Tongue (tissue), 2 donors: ENCODE measurements around the gene TRIM46. TPM values are rescaled to one million over a fixed set of nuclear protein-coding genes. Genes with fewer than 3 reads are reported as not detected.
"Not testable (repeated sequence)": the region's sequence is repeated elsewhere in the genome, so short reads cannot be mapped to it uniquely, and the experiment has no call there.

Source experiments
- DNase-seq: peaks from one replicate; pipeline ENCODE4 v3.0.0-alpha.2; 2015
- total RNA-seq: library from RNA; depleted of rRNA; stranded (reverse); fragments of >200 nt; gene quantifications from one replicate; pipeline ENCODE4 v1.2.3, GENCODE V29; 2014

TRIM46 gene
- total RNA-seq, 1 donor from 2014 or later = 0.72 TPM

DNA sequence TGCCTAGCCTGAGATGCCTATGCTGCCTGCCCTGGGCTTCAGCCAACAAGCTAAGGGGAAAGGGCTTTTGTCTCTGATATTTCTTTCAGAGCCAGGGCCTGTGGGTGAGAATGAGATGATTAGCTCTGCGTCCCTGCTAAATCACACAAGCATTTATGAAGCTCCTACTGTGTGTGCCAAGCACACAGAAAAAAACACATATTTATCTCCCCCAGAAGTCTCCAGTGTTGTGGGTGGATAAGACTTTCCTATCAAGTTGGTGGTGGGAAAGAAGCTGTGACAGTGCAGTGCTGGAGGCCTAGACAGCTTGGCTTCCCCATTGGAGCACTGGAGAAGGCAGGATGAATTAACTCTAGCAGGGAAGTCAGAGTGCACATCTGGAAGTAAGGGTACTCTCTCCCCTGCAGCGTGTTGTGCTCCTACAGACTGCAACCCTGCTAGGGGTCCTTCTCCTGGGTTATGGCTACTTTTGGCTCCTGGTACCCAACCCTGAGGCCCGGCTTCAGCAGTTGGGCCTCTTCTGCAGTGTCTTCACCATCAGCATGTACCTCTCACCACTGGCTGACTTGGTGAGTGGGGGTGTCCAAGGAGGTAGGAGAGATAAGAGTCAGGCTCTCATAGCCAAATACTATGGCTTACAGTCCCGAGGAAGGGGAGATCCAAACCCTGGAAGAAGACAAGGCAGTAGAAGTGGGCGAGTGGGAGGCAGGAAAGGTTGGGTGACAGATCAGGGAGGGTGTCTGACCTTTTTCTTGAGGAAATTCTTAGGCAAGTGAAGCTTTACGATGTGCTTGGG, 36.3 kb upstream of the TRIM46 start:
- DNase-seq = no peak

DNA sequence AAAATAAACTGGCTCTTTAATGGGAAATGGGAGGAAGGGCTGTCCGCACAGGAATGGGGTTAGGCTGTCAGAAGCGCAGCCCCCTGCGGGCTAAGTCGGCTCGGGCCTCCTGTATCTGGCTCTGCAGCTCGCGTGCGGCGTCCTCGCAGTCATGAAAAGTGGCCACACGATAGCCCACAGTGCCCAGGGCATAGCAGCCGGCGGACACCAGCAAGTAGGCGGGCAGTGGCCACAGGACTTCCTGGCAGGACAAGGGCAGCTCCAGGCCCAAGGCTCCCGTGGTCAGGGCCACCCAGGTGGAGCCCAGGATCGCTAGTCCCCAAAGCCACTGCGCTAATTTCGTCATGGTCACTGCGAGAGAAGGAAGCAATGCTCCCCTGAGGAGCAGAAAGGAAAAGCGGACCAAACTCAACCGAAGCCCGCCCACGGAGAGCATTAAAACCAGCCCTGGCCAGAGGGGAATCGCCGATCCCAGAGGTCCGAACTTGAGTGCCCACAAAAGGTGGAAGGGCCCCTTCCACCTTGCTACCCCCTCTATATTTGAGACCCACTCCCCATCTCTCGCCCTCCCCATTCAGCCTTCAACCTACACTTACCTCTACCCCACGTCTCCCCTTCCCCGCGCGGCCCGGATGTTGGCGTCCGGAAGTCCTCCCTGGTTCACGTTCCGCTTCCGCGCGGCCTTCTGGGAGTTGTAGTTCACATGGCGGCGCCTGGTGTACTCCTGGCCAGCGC, 33.6 kb upstream of the TRIM46 start, which contains the start of gene DPM3:
Gene DPM3 (minus strand): TSS at position 637 of the 735 bp plus-strand sequence. CDS start 291 bp downstream, at position 346.
- DNase-seq = peak; percentile 94

DNA sequence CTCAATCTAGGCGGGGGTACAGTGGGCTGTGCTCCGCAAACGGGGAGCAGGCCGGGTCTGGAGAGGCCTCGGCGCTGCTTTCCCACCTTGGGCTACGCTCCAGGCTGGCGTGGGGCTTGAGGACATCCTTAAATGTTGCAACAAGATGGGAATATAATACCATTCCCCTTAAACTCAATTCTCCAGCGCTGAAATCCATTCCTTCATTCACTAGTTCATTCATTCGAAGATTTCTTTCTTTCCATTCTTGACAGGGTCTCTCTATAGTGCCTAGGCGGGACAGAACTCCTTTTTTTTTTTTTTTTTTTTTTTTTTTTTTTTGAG, 33.1 kb upstream of the TRIM46 start:
- DNase-seq = no peak

DNA sequence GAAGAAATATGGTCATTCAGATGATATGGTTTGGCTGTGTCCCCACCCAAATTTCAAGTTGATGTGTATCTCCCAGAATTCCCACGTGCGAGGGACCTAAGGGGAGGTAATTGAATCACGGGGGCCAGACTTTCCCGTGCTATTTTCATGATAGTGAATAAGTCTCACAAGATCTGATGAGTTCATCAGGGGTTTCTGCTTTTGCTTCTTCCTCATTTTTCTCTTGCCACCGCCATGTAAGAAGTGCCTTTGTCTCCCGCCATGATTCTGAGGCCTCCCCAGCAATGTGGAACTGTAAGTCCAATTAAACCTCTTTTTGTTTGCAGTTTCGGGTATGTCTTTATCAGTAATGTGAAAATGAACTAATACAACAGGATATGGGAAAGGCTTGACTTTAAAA, 31.9 kb upstream of the TRIM46 start:
- no peak for DNase-seq

DNA sequence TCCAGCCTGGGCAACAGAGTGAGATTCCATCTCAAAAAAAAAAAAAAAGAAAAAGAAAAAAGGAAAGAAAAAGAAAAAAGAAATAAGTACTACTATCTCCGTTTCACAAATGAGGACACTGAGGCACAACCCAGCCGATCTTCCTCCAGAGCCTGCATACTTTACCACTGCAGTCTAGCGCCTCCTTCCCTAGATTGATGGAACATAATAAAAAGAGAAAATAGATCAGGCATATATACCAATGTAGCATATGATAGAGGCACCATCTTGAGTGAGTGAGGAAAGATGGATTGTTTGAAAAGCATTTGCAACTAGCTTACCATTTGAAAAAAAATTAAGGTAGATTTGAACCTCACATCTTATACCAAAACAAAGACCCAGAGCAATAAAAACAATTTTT, 28.2 kb upstream of the TRIM46 start:
- DNase-seq = no peak

DNA sequence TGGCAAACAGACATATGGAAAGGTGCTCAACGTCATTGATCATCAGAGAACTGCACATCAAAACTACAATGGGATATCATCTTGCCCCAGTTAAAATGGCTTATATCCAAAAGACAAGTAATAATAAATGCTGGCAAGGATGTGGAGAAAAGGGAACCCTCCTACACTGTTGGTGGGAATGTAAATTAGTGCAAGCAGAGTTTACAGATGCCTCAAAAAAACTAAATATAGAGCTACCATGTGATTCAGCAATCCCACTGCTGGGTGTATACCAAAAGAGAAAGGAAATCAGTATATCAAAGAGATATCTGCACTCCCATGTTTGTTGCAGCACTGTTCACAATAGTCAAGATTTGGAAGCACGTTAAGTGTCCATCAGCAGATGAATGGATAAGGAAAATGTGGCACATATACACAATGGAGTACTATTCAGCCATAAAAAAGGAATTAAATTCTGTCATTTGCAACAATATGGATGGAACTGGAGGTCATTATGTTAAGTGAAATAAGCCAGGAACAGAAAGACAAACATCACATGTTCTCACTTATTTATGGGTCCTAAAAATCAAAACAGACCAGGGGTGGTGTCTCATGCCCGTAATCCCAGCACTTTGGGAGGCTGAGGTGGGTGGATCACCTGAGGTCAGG, 17.5 kb upstream of the TRIM46 start:
- DNase-seq = not testable (repeated sequence)

DNA sequence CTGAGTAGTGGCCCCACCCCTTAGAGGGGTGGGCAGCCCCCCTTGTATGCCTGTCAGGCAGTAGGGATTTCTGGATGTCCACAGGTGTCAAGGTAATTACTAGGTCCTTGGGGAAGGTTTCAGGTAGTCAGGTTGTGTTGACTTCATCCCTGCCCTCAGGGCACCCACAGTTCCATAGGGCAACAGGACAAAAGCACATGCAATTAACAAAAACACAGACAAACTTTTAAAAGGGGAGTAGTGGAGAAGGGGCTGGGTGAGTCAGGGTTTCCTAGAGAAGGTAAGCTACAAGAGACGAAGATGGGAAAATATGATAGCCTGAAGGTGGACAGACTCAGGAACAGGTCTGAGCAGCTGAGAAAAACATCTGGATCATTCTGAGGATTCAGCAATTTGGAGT, 14.7 kb upstream of the TRIM46 start:
- no peak for DNase-seq

GRCh38 chr1:155160128-155160527, 13.5 kb upstream of the TRIM46 start:
- DNase-seq = no peak

DNA sequence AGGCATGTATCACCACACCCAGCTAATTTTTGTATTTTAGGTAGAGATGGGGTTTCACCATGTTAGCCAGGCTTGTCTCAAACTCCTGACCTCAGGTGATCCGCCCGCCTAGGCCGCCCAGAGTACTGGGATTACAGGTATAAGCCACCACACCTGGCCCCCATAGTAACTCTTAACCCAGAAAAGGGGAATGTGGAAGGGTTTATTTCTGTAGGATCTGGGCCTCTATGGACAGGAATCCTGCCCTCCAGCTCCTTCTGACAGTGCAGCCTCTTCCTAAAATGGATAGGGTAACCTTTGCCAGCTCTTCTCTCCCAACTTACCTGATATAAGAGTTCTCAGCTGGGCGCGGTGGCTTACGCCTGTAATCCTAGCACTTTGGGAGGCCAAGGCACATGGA, 11.0 kb upstream of the TRIM46 start:
- DNase-seq = not testable (repeated sequence)

- DNase-seq = not testable (repeated sequence)
Measured at GRCh38 chr1:155163785-155164184, 9.9 kb upstream of the TRIM46 start.

DNA sequence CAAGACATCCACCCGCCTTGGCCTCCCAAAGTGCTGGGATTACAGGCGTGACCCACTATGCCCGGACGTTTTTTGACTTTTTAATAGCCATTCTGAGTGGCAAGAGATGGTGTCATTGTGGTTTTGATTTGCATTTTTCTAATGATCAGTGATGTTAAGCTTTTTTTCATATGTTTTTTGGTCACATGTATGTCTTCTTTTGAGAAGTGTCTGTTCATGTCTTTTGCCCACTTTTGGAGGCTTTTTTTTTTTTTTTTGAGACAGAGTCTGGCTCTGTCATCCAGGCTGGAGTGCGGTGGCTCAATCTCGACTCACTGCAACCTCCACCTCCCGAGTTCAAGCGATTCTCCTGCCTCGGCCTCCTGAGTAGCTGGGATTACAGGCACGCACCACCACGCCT, 9.0 kb upstream of the TRIM46 start:
- not testable (repeated sequence) for DNase-seq

GRCh38 chr1:155166051-155166470, 7.6 kb upstream of the TRIM46 start:
- DNase-seq = no peak

DNA sequence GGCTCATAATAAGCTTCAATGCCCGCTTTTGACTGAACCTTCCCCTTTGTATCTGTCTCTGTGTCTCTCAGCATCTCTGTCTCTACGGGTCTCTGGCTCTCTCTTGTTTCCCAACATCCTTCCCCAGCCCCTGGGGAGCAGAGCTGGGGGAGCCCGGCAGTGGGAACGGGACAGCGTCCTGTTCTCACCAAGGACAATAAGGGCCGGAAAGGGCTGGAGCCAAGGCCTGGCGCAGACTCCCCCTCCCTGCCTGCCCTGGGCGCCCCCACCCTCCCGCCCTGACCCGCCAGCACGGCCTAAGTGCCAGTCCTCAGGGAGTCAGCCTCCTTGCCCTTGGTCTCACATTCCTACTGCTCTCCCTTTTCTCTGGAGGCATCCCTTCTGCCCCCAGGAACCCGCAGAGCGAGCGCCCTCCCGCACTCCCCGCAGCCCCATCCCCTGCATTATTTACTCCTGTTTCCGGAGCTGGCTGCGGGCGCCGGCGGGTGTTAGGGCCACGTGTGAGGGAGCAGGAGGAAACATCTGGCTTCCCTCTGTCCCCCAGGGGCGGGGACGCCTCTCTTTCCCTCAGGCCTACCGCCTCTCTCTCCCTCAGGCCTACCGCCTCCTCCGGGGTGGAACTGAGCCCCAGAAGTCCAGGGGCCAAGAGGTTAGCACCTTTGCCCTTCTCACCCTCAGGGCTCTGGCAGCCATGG, 7.0 kb upstream of the TRIM46 start:
- peak; percentile 54 for DNase-seq

DNA sequence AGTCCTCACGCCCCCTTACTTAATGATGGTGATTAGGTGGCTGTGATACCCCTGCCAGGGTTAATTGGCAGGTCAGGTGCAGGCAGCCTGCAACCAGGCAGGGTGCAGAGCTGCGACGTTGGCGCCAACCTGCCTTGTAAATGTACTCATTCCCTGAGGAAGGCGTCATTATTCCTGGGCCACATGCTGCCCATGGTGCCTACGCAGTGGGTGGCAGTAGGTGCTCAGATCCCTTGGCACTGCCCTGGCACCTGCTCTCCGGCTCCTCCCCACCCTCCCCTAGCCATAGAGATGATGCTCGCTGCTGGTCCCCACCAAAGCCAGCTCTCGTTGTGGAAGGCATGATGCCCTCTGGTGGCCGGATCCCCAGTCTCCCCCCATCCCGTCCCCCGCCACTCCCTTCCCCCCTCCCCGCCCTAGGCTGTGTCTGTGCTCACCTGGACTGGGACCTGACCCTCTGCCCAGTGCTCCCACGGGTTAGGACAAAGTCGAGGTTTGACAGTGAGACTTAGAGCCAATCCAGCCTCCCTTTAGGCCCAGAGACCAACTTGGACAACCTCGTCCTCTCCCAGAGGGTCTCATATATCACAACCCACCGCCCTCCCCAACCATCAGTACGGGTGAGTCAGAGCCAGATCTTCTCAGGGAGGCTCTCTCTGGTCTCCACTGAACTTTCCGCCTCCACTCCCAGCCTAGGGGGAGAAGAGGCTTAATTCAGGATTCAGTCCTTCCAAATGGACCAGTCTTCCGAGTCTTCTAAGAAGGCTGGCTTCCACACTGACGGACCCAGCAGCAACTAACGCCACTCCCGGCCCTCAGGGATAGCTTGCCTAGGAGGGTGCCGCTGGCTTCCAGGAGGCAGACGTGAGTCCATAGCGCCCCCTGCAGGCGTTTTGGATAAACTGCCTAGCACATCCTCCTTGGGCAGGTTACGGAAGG, 6.2 kb upstream of the TRIM46 start:
- peak; percentile 90 for DNase-seq

DNA sequence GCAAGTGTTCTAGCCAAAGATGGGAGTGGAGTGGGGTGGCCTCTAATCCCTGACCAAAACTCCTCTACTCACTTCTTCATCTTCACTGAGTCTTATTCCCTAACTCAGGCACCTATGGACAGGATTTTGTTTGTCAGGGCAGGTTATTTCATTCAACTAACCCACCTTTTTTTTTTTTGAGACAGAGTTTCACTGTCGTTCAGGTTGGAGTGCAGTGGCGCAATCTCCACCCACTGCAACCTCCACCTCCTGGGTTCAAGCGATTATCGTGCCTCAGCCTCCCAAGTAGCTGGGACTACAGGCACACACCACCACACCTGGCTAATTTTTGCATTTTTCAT, 5.6 kb upstream of the TRIM46 start:
- DNase-seq = not testable (repeated sequence)

DNA sequence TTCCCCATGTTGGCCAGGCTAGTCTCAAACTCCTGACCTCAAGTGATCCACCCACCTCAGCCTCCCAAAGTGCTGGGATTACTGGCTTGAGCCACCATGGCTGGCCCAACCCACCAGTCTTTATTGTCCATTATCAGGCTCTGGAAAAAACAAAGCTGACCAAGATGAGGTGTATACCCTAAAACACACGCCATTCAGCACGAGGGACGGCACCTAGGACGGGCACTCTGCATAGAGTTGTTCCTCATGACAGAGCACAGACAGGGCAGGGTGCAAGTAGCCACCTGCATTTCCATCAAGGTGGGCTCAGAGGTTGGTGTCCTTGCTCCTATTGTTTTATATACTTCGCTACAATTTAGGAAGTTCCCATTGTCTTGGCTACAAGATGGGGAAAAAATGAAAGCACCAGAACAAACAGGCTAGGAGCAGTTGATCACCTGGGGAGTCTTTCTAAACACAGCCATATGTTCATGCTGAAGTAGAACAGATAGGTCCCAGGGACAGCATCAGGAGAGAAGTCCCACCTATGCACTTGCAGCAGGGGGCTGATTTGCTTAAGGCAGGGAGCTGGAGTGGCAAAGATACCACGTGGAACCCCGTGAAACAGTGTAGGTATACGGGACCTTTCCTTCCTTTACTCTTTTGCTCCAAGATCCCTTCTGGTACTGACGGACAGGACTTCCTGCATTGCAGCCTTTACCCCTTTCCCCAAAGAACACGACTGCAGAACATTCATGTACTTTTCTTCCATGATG, 5.0 kb upstream of the TRIM46 start:
- DNase-seq = no peak

DNA sequence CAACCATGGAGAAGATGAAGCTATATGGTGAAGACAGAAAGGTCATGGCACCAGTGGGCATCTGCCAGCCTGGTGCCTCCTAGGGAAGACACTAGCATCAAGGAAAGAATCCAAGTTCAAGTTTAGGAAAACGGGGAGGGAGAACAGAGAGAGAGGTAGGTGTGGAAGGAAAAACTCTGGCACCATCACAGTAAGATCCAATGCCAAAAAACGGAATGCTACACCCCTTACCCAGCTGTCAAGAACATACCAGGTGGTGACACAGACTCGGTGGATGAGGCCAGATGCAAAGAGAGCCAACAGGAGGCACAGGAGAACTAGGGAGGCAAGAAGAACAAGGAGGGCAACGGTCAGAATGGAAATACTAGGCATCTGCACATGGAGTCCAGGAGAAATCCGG, 4.1 kb upstream of the TRIM46 start:
- no peak for DNase-seq

DNA sequence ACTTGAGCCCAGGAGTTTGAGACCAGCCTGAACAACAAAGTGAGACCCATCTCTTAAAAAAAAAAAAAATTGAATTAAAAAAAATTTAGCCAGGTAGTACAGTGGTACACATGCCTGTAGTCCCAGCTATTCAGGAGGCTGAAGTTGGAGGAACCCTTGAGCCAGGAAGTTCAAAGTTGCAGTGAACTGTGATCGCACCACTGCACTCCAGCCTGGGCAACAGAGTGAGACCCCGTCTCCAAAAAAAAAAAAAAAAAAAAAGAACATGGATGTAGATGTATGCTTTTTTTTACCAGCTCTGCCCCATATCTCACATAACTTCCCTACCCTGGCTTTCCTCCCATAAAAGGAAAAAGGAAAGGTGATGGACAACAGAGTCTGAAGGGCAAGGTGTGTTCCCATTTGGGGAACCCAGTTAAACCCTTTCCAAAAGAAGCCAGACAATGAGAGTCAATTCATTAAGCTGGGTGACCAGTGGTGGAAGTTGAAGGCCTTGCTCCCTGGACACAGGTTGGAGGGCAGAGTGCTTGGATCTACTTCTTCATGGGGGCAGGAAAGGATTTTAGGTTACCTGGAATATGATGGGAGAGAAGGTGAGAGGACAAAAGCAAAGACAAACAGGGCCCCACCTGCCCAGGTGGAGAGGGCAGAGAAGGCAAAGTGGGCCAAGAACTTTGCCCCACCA, 3.4 kb upstream of the TRIM46 start:
- DNase-seq = no peak

DNA sequence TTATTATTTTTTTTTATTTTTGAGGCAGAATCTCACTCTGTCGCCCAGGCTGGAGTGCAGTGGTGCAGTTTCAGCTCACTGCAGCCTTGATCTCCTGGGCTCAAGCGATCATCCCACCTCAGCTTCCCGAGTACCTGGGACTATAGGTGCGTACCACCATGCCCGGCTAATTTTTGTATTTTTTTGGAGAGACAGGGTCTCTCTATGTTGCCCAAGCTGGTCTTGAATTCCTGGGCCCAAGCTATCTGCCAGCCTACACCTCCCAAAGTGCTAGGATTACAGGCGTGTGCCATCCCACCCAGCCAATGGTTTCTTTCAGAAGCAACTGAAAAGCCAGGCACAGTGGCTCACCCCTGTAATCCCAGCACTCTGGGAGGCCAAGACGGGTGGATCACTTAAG, 2.8 kb upstream of the TRIM46 start:
- no peak for DNase-seq
